Measurements from ENCODE around the gene TMEM151A.

Gene TMEM151A

DNA sequence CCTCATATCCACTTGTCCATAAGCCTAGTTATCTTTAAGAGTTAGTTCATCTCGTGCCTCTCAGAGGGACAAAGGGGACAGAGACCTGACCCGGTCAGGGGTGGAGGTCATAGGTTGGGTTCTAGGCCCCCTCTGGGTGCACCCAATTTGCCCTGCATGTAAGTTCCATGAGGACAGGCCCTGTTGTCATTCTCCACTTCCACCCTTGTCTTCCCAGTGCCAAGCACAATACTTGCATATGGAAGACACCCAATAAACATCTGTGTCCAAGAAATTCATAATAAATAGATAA is 1.4 kb upstream of the TMEM151A start:
- TF ChIP-seq, protein P1, sequence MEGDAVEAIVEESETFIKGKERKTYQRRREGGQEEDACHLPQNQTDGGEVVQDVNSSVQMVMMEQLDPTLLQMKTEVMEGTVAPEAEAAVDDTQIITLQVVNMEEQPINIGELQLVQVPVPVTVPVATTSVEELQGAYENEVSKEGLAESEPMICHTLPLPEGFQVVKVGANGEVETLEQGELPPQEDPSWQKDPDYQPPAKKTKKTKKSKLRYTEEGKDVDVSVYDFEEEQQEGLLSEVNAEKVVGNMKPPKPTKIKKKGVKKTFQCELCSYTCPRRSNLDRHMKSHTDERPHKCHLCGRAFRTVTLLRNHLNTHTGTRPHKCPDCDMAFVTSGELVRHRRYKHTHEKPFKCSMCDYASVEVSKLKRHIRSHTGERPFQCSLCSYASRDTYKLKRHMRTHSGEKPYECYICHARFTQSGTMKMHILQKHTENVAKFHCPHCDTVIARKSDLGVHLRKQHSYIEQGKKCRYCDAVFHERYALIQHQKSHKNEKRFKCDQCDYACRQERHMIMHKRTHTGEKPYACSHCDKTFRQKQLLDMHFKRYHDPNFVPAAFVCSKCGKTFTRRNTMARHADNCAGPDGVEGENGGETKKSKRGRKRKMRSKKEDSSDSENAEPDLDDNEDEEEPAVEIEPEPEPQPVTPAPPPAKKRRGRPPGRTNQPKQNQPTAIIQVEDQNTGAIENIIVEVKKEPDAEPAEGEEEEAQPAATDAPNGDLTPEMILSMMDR (conservative IDR thresholded peaks at IDR 0.05; ENCODE audit: low read length) = no peak
- no peak overlapping the region for H3K4me3 ChIP-seq (ENCODE audit: low read length)
- DNase-seq (ENCODE audit: low read depth) = no peak

DNA sequence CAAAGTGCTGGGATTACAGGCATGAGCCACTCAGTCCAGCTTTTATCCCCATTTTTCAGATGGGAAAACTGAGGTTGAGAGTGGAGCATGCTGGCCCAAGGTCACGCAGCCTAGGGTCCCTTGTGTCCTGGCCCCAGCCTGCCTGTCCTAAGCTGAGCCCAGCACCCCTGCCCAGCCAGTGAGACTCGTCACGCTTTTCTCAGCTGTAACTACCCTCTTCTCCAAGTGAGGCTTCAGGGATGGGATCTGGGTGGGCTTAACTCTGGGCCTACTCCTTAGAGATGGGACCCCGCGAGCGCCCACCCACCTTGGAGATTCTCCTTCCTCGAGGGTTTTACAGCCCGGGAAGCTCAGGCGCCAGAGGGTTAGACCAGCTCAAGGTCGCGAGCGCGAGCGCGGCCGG is 390 bp upstream of the TMEM151A start:
- TF ChIP-seq, protein P1 (conservative IDR thresholded peaks at IDR 0.05; ENCODE audit: low read length) = no peak
- DNase-seq (ENCODE audit: low read depth) = no peak
- H3K4me3 ChIP-seq (ENCODE audit: low read length) = no peak overlapping the region

DNA sequence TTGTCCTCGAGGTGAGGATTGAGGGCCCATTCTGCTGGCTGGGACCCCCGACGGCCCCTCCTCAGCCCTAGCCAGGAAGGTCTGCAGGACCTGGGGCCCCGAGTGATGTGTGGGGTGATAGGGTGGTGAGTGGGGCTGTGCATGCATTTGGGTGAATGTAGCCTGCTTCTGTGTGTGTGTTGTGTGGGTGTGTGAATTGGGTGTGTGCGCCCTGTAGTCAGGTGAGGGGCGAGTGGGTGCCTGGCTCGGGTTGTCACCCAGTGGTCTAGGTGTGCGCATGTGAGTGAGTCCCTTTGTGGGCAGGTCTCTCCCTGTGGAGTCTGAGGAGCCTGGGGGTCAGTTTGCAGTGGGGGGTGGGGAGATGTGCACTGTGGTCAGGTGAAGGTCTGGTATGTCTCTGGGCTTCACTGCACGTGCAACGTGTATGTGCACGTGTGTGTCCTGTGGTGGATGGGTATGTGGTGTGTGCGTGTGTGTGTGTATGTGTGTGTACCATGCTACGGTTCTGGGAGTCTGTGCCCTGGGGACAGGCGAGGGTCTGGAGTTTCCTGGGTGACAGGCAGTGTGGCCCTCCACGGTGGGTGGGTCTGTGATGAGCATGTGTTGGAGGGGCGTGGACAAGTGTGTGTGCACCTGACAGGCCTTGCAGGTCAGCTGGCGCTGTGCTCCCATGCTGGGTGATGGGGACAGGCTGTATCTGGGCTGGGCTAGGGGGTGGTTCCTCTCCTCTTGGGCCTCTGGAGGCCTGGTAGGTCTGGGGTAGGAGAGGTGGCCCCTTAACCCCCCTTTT is 1.0 kb downstream of the TMEM151A start:
- TF ChIP-seq, protein P1 (conservative IDR thresholded peaks at IDR 0.05; ENCODE audit: low read length) = no peak
- no peak for DNase-seq (ENCODE audit: low read depth)
- no peak overlapping the region for H3K4me3 ChIP-seq (ENCODE audit: low read length)

DNA sequence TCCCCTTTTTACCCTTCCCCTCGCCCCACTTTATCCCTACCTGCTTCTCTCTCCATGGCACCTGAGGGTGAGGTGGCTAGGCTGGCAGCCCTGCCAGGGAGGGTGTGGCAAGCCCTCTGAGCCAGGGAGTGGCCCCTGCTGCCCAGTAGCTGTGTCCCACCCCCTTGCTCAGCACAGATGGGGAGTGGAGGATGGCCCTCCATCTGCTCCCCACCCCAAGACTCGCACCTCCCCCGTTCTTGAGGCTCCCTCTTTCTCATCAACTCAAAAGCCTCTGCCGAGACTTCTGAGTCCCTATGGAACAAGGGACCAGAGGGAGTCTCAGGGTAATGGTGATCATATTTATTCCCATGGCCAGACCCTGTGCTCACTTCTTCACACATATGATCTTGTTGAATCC is 1.7 kb downstream of the TMEM151A start:
- no peak overlapping the region for H3K4me3 ChIP-seq (ENCODE audit: low read length)
- no peak for DNase-seq (ENCODE audit: low read depth)
- TF ChIP-seq, protein P1 (conservative IDR thresholded peaks at IDR 0.05; ENCODE audit: low read length) = no peak

DNA sequence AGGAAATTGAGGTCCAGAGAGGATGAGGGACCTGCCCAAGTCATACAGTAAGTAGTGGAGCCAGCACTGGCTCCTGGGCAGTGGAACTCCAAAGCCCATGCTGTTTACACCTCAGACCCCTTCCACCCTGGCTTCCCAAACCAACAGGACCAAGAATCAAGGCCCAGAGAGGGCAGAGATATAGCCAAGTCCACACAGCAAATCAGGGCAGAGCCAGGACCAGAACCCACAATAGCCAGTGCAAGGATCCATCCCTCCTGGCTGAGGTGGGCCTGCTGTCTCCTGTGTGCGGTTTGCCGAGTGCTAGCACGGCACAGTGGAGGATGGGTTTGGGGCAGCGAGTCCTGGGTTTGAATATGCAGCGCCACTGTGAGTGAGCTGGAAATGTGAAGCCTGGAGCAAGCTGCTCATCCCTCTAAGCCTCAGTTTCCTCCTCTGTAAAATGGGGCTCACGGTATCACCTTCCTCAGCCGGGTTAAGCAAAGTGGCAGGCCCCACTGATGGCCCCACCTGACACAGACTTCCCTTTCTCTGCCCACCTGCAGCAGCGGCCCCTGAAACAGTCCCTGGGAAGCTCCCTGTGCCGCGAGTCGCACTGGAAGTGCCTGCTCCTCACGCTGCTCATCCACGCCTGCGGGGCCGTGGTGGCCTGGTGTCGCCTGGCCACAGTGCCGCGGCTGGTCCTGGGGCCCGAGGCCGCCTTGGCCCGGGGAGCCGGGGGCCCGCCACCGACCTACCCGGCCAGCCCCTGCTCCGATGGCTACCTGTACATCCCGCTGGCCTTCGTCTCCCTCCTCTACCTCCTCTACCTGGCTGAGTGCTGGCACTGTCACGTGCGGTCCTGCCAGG is 2.3 kb downstream of the TMEM151A start:
- no peak for DNase-seq (ENCODE audit: low read depth)
- no peak overlapping the region for H3K4me3 ChIP-seq (ENCODE audit: low read length)
- TF ChIP-seq, protein P1 (conservative IDR thresholded peaks at IDR 0.05; ENCODE audit: low read length) = no peak

DNA sequence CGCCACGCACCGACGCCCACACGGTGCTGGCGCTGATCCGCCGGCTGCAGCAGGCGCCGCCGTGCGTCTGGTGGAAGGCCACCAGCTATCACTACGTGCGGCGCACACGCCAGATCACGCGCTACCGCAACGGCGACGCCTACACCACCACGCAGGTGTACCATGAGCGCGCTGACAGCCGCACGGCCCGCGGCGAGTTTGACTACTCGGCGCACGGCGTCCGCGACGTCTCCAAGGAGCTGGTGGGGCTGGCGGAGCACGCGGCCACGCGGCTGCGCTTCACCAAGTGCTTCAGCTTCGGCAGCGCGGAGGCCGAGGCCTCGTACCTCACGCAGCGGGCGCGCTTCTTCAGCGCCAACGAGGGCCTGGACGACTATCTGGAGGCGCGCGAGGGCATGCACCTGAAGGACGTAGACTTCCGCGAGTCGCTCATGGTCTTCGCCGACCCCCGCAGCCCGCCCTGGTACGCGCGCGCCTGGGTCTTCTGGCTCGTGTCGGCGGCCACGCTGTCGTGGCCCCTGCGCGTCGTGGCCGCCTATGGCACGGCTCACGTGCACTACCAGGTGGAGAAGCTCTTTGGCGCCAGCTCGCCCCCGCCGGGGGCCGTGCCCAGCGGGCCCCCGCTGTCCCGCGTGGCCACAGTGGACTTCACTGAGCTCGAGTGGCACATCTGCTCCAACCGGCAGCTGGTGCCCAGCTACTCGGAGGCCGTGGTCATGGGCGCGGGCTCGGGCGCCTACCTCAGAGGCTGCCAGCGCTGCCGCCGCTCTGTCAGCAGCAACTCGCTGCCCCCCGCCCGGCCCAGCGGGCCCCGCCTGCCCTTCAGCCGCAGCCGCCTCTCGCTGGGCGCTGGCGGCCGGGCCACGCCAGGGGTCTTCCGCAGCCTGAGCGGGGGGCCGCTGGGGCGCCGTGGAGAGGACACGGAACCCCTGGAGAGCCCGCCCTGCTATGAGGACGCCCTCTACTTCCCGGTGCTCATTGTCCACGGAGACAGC is 3.2 kb downstream of the TMEM151A start:
- no peak for DNase-seq (ENCODE audit: low read depth)
- TF ChIP-seq, protein P1 (conservative IDR thresholded peaks at IDR 0.05; ENCODE audit: low read length) = no peak
- no peak overlapping the region for H3K4me3 ChIP-seq (ENCODE audit: low read length)

Measured in AG10803 (cell line).